HG03045 (cell line): Measurements from ENCODE around the gene NRIP3.
A peak's percentile ranks its signal among the peaks of the same experiment; 100 is the strongest.
"Not testable (repeated sequence)": the region's sequence is repeated elsewhere in the genome, so short reads cannot be mapped to it uniquely, and the experiment has no call there.

Experiments used
- ATAC-seq: cut with Tn5 transposase; IDR thresholded peaks from one replicate; pipeline ENCODE4 v1.9.1; 2021; ENCODE audit warnings: mild to moderate bottlenecking, moderate library complexity; ENCODE audit not compliant: unreplicated experiment

NRIP3 gene

DNA sequence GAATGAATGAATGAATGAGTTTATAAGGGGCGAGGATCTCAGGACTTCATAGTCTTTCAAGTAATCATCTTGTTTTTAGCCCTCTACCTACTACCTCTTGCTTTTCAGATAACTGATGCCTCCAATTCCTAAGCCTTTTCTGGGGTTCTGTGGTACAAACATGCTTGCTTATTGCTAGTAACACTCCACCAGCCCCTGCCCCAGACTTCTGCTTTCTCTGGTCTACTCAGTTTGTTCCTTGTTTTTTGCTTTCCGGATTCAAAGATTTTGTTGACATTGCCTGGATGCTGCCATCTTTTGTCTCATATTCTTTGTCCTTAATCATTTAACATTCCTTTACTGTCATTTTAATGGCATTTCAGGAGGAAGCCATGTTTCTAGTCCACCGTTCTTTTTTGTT lies 30.7 kb downstream of the NRIP3 start:
- no peak for ATAC-seq

DNA sequence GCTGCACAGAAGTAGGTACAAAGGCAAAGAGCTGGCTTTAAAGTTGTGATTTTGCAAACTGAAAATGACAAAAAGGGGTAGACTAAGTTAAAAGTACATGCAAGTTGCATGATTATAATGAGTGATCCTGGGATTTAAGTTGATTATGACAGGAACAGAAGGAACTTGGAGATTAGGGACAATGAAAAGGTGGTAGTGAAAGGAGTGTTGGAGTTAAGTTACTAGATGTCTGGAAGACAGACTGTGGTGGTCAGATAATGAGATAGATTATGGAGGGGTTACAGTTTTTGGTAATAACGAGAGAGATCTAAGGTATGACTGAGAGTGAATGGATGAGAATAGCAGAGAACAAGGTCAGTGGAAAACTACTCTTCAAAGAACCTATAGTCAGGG lies 31.9 kb downstream of the NRIP3 start:
- ATAC-seq: no peak

DNA sequence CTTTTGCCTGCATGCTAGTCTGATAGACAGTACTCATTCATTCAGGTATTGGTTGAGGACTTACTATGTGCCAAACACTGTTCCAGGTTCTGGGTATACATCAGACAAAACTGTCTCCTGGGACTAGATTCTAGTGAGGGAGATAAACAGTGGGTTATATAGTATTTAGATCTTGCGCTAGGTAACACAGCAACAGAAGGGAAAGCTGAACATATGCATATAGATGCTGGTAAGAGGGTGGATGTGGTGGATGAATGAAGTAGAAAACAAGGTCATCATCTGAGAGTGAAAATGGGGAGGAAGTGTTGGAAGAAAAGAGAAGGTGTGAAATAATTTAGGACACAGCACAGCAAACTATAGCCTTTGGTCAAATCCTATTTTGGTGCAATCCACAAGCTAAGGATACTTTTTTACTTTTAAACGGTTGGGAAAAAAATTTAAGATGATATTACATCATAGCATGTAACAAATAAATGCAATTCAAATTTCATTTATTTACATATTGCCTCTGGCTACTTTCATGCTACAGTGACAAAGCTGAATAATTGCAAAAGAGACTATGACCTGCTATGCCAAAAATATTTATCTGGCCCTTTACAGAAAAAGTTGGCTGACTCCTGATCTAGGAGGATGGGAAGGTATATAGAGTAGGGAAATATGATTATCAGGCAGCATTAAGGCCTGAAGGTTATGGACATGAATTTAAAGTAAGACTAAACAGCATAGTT lies 32.4 kb downstream of the NRIP3 start:
- no peak for ATAC-seq

DNA sequence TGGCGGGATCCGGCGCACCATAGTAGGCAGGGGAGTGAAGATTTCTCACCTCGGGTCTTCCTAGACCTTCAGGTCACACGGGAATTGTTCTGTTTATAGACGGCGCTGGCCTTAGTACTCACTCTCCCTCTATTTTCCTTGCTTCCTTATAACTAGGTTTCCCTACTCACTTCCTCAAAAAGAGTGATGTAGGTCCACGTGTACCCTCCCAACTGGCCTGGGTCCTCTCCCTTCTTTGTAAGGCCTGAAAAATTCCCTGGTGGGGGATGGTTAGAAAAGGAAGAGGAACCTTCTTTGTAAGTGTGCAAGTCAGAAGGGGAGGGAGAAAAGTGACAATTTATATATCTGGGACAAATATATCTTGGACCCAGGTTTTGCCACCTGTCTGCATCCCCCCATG lies 36.6 kb downstream of the NRIP3 start:
- no peak for ATAC-seq

DNA sequence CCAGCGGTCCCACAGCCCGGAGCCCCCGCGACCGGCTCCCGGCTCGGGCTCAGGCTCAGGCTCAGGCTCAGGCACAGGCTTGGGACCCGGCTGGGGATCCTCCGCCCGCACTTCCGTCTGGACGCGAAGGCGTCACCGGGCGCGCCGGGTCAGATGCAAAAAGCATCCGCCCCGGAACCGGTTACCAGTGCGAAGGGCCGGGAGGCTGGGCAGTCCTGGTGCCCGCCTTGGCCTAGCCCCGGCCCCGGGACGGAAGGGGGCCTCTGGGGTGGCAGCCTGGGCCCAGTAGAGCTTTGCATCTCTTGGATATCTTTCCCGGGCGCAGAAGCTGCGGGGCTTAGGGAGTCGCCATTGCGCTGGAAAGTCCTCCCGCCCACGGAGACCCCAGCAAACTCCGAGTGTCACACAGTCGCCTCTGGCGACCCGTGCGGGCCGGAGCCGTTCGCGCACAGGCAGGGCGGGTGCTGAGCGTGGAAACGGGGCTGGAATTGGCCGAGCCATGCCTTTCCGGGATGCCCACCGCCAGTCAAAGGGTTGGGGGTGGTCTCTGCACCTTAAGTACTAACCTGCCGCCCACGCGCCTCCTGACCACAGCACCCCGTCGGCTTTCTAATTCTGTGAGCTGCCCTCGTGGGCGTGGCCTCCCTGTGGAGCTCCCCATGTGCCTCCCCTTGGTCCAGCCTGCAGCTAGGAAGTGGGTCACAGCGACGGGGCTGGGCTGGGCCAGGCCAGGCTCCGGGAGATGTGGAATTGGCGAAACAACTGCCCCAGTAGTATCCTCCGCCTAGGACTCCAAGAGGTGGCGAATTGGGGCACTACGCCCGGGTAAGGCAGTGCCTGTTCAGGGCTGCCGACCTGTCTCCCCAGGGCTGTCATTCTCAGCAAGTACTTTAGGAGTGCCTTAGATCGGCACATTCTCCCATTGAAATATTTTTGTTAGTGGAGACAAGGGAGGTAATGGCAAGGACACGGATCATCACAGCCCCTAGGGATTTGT lies 39.2 kb downstream of the NRIP3 start, which contains the start of gene TMEM9B:
Gene TMEM9B (minus strand): TSS at position 119 of the 997 bp plus-strand sequence. CDS start 129 bp downstream, outside the sequence.
- ATAC-seq: peak; percentile 91

DNA sequence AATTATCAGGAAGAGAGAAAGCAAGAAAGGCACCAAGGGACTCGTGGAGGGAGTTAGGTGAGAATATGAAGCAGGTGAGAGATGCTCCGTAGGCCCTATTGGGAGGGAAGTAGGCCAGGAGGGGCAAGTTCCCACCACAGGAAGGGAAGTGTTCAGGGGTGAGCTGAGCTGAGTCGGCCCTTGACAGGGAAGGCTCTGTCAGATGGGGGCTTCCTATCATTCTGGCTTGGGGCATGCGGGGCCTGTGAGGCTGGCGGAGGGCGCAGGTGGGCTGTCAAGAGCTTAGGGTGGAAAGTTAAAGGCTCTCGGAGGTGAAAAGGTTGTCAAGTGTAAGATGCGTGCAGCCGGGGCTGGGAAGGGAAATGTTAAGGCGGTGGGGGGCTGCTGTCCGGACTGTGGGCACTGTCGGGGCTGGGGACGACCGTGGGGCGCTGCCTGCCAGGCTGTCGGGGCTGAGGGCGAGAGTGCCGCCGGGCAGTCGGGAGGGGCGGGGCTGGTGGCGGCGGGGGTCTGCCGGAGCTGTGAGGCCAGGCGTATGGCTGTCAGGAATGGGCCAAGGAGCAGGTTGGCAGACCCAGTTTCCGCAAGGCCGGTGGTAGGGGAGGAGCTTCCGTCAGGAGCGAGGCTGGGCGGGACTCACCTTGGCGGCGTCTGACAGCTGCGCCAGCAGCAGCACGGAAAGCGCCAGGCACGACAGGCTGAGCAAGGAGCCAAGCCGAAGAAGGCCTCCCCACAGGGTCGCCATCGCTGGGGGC lies 40.1 kb downstream of the NRIP3 start:
- peak; percentile 68 for ATAC-seq

DNA sequence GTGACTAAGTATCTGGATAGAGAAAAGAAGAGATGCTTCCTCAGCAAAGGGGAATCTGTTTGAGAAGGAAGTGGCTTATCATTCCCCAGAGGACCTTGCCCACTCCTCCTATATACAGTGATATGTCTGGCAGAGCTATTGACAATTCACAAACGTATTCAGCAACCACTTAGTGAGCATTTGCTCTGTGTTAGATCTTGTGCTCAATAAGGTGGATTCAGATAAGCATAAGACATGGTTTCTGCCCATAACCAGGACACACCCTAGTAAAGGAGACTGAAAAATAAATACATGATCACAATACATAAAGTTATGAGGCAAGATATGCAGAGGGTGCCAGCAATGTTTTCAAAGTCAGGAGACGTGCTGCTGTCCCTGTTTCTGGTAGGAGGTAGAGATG lies 41.0 kb downstream of the NRIP3 start:
- no peak for ATAC-seq

DNA sequence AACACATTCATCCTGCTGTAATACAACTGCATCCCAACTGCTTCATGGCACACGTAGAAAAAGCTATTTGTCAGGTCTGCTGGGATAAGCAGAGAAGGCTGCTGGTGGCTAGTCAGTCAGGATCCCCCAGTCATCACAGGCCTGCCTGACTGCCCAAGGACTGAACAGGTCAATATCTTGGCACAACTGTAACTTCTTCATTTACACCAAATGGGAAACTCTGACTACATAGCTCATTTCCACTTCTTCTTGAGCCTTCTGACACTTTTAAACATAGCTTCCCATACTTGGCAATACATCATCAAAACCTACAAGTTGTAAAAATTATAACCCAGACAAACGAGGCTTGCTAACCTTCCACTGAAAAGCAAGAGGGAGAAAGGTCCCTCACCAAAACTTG lies 42.4 kb downstream of the NRIP3 start:
- no peak for ATAC-seq

DNA sequence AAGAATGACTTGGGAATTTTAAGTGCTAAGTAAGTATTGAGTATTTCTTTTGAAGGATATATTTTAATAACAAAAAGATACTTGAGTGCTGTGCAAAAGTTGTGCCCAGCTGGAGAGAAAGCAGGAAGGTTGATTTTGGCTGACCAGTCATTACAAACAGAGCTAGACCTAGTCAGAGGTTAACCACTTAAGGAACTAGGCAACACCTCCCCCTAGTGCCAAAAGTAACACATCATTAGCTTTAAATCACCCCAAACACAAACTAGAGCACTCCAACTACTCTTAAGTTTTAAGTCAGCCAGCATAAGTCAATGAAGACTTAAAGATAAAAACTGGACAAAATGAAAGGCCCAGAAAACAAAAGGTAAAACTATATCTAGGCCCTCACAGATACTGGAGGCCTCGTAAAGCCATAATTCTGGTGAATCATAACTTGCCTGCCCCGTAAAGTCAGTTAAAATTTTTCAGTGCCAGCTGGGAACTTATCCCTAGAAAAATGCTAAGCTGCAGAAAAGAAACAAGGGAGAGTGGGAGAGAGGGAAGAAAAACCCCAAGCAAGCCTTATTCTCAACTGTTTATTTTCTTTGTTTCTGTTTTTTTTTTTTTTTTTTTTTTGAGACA lies 44.1 kb downstream of the NRIP3 start:
- ATAC-seq: peak; percentile 32

DNA sequence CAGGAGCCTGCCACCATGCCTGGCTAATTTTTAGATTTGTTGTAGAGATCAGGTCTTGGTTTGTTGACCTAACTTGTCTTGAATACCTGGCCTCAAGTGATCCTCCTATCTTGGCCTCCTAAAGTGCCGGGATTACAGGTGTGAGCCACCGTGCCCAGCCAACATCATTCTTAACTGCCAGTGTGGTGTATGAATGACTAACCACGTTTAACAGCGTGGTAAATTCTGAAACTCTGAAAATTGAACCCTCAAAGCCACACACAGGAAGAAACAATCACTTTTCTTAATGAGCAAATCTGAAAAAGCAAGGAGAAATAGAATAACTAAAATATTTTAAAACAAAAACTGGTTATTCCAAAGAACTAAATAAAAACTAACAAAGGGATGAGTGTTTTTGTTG lies 46.9 kb downstream of the NRIP3 start:
- ATAC-seq: no peak

DNA sequence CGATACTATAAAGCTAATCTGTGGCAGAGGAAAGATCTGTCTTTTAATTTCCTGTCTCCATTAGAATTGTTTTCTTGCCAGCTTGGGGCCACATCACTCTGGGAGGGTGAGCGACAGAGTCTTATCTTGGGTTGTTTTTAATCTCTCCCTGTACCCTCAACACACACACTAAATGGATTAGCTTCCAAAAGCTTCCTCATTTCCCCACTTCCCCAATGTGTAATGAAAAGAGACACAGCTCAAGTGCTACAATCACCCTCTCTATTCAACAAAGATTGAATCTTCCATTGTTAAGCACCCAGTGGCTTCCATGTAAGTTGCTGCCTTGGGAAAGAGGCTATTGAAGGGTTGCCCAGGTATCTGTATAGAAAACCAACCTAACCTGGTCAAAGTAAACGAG lies 54.9 kb downstream of the NRIP3 start:
- ATAC-seq: no peak

DNA sequence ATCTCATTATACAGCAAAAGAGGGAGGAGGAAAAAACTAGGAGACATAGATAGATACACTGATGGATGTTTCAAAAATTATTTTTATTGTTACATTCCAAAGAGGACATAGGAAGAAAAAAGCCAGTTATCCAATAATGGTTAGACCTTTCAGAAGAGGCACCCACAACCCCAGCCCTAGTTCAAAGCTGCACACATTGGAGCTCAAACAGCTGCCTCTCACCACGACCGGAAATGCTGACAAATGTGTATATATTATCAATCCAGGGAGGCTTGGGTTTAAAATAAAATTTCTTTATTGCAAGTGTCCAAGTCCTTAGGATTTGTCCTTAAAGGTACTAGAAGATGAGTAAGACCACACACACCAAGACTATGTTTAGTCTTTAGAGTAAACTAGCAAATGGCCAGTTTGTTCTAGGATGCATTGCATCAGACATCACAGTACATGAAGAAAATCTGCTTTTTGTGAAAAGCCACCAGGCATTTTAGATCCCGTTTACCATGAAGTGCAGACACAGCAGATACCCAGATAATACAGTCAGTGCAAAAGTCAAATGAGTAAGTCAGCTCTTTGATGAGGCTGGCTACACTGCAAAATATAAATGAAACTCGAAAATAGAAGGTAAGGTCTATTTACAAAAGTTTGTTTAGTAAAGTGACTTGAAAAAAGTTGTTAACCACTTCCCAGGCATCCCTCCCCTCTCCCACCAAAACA lies 56.4 kb downstream of the NRIP3 start:
- no peak for ATAC-seq

DNA sequence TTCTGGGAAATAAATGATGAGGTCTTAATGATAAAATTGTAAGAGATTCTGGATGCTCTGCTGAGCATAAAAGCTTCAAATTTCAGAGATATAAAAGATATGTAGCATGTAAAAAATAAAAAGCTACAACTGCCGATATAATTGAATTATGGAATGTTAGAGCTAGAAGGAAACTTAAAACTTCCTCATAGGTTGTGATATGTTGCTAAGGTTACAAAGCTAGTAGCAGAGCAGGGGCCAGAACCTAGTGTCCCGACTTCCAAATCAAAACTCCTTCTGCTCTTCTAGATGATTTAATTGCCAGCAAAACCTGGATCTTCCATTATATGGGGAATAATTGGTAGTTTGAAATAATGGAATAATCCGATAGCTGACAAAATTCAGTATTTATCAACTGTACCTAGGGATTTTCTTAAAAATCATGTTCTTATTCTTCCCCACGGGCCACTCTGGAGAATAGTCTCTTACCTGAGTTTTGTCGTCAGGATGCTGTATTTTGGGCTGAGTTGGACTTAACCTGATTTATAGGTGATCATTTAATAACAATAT lies 61.2 kb downstream of the NRIP3 start, which contains the start of gene ASCL3:
Gene ASCL3 (minus strand): TSS at position 499 of the 549 bp plus-strand sequence. CDS start 4,855 bp downstream, outside the sequence.
- ATAC-seq: no peak

DNA sequence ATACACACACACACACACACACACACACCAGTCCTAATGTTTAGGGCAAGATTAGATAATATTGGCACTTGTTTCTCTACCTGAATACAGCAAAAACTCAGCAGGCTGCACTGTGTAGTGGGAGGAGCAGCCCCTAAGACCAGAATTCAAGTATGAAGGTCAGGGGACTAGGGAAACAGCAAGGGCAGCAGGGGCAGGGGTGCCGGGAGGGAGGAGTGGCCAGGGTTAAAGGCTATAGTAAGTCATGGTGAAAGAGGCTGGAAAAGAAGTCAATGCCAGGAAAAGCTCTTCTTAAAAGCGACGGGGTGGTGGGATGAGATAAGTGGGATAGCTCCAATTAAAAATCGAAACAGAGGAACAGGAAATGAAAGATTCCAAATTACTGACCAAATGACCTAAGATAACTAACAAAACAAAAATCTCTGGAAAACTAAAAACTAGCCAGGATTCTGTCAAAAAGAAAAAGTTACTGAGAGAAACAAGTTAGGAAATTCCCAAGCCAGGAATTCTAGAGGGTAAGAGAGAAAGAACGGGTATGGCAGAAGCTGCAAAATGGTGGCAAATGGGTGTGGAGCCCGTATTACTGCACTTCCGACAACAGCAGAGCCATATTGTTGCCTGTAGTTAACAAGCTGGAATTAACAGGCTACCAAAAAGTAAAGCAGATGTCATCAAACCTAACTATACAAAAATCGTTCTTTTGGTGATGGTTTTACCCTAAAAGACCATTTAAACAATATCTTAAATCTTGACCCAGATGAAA lies 62.3 kb downstream of the NRIP3 start:
- no peak for ATAC-seq

DNA sequence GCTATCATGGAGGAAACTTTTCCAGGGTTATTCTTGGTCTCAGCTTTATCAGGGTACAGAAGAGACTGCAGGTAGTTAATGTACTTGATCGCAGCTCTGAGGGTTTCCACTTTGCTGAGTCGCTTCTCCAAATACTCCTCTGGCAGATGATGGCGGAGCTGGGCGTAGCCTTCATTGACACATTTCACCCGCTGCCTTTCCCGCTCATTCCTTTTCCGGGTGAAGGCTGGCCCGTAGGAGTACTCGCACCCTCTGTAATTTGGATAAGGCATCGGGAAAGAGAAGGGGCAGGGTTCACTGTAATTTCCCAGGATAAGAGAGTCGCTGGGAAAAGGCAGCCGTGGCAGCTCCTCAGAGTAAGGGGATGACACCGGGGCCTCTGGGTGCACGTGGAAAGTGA lies 66.1 kb downstream of the NRIP3 start:
- ATAC-seq: no peak

DNA sequence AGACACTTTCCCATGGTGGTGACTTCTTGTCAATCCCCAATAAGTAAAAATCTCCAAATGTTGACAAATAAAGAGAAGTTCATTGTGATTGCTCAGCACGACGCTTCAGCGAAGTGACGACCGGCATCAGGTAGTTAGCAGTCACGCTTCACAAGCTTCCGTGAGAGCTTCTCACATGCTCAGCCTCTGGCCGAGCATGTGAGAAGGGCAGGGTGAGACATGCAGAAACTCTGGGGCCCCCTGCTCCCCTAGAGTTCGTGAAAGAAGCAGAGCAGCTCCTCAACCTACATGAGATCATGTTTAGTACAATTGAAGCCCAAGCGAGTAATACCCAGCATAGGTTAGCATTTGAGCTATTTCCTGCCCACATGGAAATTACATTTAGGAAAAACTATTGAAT lies 66.6 kb downstream of the NRIP3 start:
- no peak for ATAC-seq

DNA sequence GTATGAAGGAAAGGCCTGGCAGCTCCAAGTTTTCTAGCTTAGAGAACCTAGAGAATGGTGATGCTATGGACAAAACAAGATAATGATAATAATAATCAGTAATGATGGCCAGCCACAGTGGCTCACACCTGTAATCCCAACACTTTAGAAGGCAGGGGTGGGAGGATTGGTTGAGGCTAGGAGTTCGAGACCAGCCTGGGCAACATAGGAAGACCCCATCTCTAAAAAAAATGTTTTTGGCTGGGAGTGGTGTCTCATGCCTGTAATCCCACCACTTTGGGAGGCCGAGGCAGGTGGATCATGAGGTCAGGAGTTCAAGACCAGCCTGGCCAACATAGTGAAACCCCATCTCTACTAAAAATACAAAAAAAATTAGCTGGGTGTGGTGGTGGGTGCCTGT lies 68.0 kb downstream of the NRIP3 start:
- not testable (repeated sequence) for ATAC-seq

DNA sequence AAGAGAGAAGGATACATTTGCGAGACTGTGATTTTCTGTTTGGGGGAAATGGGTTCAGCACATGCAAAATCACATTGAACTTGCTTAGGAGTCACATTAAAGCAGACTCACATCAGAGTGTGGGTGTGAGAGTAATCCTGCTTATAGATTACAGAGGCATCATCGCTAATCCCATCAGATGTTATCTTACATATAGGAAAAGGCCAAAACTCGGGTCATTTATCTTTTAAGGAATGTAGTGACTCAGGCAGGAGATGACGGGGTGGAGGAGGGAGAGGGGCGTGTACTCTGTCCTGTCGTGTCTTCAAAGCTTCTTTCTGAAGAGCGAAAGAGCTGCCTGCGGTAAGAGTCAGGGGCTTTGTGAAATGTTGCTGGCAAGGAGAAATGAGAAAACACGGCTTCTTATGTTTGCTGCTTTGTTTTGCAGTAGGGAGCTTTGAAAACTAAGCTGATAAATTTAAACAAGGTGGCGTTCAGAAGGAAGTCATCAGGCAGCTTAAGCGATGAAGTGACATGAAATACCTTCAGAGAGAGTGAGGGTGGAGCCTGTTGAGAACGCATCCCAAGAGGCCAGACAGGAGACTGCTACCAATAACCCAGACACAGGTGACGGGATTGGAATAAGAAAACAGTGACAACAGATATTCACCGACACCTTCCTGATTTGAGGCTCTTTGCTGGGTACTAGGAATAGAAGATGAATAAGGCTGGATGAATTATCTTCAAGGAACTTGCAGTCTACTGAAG lies 68.9 kb downstream of the NRIP3 start:
- ATAC-seq: no peak
